Astrocyte (in vitro differentiated cells and primary cell): ENCODE measurements around the gene AP2M1. TPM values are rescaled to one million over a fixed set of nuclear protein-coding genes. Genes with fewer than 3 reads are reported as not detected.

ENCODE experiments used
- DNase-seq: peaks from one replicate; pipeline ENCODE4 v3.0.0-alpha.2; 2010; ENCODE audit warnings: low read depth
- FAIRE-seq: peaks from 2 replicates; lab custom pipeline; 2011; peaks lifted over from hg19 to GRCh38; lab: Jason Lieb, UNC
- H2AFZ ChIP-seq: 2 replicates; pipeline ENCODE4 v1.6.0; 2012; ENCODE audit warnings: low read depth, low read length, inconsistent platforms
- H3K27ac ChIP-seq: 2 replicates; pipeline ENCODE4 v1.5.1; 2011; ENCODE audit warnings: low read depth, low read length, inconsistent platforms
- H3K27me3 ChIP-seq: 2 replicates; pipeline ENCODE4 v1.6.0; 2011; ENCODE audit warnings: low read length, inconsistent platforms; ENCODE audit not compliant: insufficient read depth
- H3K36me3 ChIP-seq: 2 replicates; pipeline ENCODE4 v1.5.1; 2011; ENCODE audit warnings: low read length, inconsistent platforms; ENCODE audit not compliant: insufficient read depth
- H3K4me1 ChIP-seq: 2 replicates; pipeline ENCODE4 v1.5.1; 2011; ENCODE audit warnings: low read length, inconsistent platforms; ENCODE audit not compliant: insufficient read depth
- H3K4me2 ChIP-seq: 2 replicates; pipeline ENCODE4 v1.6.0; 2012; ENCODE audit warnings: low read length, inconsistent platforms
- H3K4me3 ChIP-seq: 2 replicates; pipeline ENCODE4 v1.5.1; 2011; ENCODE audit warnings: low read depth, mild to moderate bottlenecking, low read length, inconsistent platforms; ENCODE audit not compliant: insufficient read depth
- H3K79me2 ChIP-seq: 2 replicates; pipeline ENCODE4 v1.6.0; 2012; ENCODE audit warnings: mild to moderate bottlenecking, low read length, inconsistent platforms; ENCODE audit not compliant: insufficient read depth
- H3K9ac ChIP-seq: 2 replicates; pipeline ENCODE4 v1.6.0; 2012; ENCODE audit warnings: mild to moderate bottlenecking, low read length, inconsistent platforms
- H3K9me3 ChIP-seq: 2 replicates; pipeline ENCODE4 v1.5.1; 2012; ENCODE audit warnings: low read depth, mild to moderate bottlenecking, low read length, inconsistent platforms; ENCODE audit not compliant: insufficient read depth
- H4K20me1 ChIP-seq: 2 replicates; pipeline ENCODE4 v1.6.0; 2012; ENCODE audit warnings: low read length, inconsistent platforms; ENCODE audit not compliant: insufficient read depth
- H3K27ac Mint-ChIP-seq: one replicate; pipeline ENCODE4 v1.8.0; 2021; ENCODE audit warnings: mild to moderate bottlenecking, mixed read lengths; ENCODE audit not compliant: unreplicated experiment
- H3K27me3 Mint-ChIP-seq: one replicate; pipeline ENCODE4 v1.8.0; 2021; ENCODE audit warnings: low read depth, mixed read lengths; ENCODE audit not compliant: unreplicated experiment
- H3K36me3 Mint-ChIP-seq: one replicate; pipeline ENCODE4 v1.8.0; 2021; ENCODE audit warnings: low read depth, mixed read lengths; ENCODE audit not compliant: unreplicated experiment
- H3K4me1 Mint-ChIP-seq: one replicate; pipeline ENCODE4 v1.8.0; 2021; ENCODE audit warnings: low read depth, mixed read lengths; ENCODE audit not compliant: unreplicated experiment
- H3K4me3 Mint-ChIP-seq: one replicate; pipeline ENCODE4 v1.8.0; 2021; ENCODE audit warnings: mild to moderate bottlenecking, moderate library complexity, mixed read lengths; ENCODE audit not compliant: unreplicated experiment
- H3K9me3 Mint-ChIP-seq: one replicate; pipeline ENCODE4 v1.8.0; 2021; ENCODE audit warnings: mild to moderate bottlenecking, mixed read lengths; ENCODE audit not compliant: unreplicated experiment
- CTCF ChIP-seq: IDR thresholded peaks from 2 replicates; pipeline ENCODE4 v1.5.1; 2011; ENCODE audit warnings: low read depth, mild to moderate bottlenecking, inconsistent platforms, low read length, moderate library complexity; ENCODE audit not compliant: insufficient read depth
- EZH2 ChIP-seq: IDR thresholded peaks from 2 replicates; pipeline ENCODE4 v1.6.1; 2012; ENCODE audit warnings: mild to moderate bottlenecking, low read length, inconsistent platforms; ENCODE audit not compliant: insufficient read depth
- total RNA-seq: library from RNA; stranded (reverse); gene quantifications from 2 replicates; pipeline ENCODE4 v1.2.1, GENCODE V29; 2021

Gene AP2M1
- total RNA-seq, 1 donor from 2014 or later = 603 TPM

GRCh38 chr3:184192889-184193288 lies 18.2 kb downstream of the AP2M1 start:
- Mint-ChIP-seq H3K36me3 (peaks cover 43% of the 10 kb centered on the region), H3K27me3 (no peaks in the 10 kb centered on the region), H3K4me3 (no peak overlapping the region), H3K9me3 (no peaks in the 10 kb centered on the region), H3K27ac (no peak overlapping the region), H3K4me1 (peaks cover 5% of the 10 kb centered on the region)
- DNase-seq (no peak), FAIRE-seq (no peak)
- Histone ChIP-seq H4K20me1 (peaks cover 47% of the 10 kb centered on the region), H3K27me3 (no peaks in the 10 kb centered on the region), H2AFZ (no peak overlapping the region), H3K9me3 (no peaks in the 10 kb centered on the region), H3K4me1 (no peaks in the 10 kb centered on the region), H3K36me3 (peaks cover 47% of the 10 kb centered on the region), H3K4me2 (no peak overlapping the region), H3K79me2 (peaks cover 26% of the 10 kb centered on the region), H3K9ac (no peak overlapping the region), H3K4me3 (no peak overlapping the region), H3K27ac (no peak overlapping the region)
- TF ChIP-seq CTCF = no peak
- no peak for TF ChIP-seq EZH2

DNA sequence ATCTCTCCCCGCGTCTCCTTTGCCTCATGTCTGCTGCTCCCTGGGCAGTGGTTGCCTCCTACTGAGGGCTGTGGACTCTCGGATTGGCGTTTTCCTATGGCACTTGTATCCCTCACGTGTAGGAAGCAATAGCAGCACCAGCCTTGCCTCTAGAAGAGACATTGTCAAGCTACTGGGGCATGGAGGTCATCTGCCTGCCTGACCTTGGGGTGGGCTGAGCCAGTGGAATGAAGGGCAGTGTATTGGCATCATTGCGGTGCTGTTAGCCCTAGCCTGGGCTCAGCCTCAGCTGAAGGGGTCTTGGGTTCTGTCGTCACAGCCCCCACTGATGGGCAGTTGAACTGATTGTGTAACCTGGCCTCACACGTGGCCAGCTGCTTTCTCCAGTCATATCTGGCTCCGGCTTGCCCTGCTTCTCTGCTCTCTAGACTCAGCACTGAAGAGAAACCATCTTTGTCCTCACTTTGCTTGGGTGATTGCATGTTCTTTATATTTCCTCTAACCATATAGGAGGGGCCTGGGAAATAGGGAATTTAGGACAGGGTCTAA lies 19.4 kb downstream of the AP2M1 start:
- no peak for TF ChIP-seq EZH2
- TF ChIP-seq CTCF = no peak
- Histone ChIP-seq H2AFZ (no peak overlapping the region), H3K4me1 (no peaks in the 10 kb centered on the region), H3K4me2 (no peak overlapping the region), H3K27ac (no peak overlapping the region), H3K79me2 (peaks cover 14% of the 10 kb centered on the region), H3K9ac (no peak overlapping the region), H4K20me1 (peaks cover 35% of the 10 kb centered on the region), H3K36me3 (peaks cover 46% of the 10 kb centered on the region), H3K4me3 (no peak overlapping the region), H3K27me3 (no peaks in the 10 kb centered on the region), H3K9me3 (no peaks in the 10 kb centered on the region)
- H3K9me3 Mint-ChIP-seq = no peaks in the 10 kb centered on the region
- no peaks in the 10 kb centered on the region for H3K27me3 Mint-ChIP-seq
- peak overlapping the region; percentile 34 for H3K27ac Mint-ChIP-seq
- FAIRE-seq (no peak), DNase-seq (no peak)
- H3K4me3 Mint-ChIP-seq = no peak overlapping the region
- H3K36me3 Mint-ChIP-seq = peaks cover 33% of the 10 kb centered on the region
- H3K4me1 Mint-ChIP-seq = peaks cover 5% of the 10 kb centered on the region

DNA sequence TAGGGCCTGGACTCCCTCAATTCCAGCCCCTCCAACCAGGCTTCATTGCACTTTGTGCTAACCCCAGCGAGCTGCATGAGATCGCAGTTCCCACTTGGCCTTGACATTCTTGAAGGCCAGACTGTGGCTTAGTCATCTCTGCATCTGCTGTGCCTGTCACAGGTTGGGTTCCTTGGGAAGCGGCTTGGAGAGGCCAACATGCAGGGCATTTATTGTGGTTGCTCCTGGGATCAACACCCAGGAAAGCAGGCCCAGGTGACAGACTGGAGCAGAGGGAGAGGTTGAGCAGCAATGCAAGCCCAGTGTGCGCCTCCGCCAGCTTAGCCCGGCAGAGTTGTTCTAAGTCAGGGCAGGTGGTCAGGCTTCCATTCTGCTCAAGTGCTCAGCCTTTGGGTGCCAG lies 21.9 kb downstream of the AP2M1 start:
- Histone ChIP-seq H4K20me1 (peaks cover 15% of the 10 kb centered on the region), H3K36me3 (peaks cover 32% of the 10 kb centered on the region), H3K4me1 (no peaks in the 10 kb centered on the region), H3K4me2 (no peak overlapping the region), H3K27ac (no peak overlapping the region), H3K79me2 (no peaks in the 10 kb centered on the region), H3K27me3 (no peaks in the 10 kb centered on the region), H3K9me3 (no peaks in the 10 kb centered on the region), H2AFZ (no peak overlapping the region), H3K4me3 (no peak overlapping the region), H3K9ac (no peak overlapping the region)
- DNase-seq (no peak), FAIRE-seq (no peak)
- Mint-ChIP-seq H3K4me3 (no peak overlapping the region), H3K27ac (no peak overlapping the region), H3K9me3 (no peaks in the 10 kb centered on the region), H3K36me3 (peaks cover 22% of the 10 kb centered on the region), H3K4me1 (peaks cover 5% of the 10 kb centered on the region), H3K27me3 (no peaks in the 10 kb centered on the region)
- TF ChIP-seq CTCF = no peak
- TF ChIP-seq EZH2 = no peak
